DMS153 treated with DMSO at 0.1 percent for 48 hours (cell line): ENCODE results near the gene C10orf90.

Experiments
- DNase-seq: peaks from one replicate; lab custom pipeline; 2025; ENCODE audit not compliant: unreplicated experiment; lab: John Stamatoyannopoulos, UW

Gene C10orf90, protein sequence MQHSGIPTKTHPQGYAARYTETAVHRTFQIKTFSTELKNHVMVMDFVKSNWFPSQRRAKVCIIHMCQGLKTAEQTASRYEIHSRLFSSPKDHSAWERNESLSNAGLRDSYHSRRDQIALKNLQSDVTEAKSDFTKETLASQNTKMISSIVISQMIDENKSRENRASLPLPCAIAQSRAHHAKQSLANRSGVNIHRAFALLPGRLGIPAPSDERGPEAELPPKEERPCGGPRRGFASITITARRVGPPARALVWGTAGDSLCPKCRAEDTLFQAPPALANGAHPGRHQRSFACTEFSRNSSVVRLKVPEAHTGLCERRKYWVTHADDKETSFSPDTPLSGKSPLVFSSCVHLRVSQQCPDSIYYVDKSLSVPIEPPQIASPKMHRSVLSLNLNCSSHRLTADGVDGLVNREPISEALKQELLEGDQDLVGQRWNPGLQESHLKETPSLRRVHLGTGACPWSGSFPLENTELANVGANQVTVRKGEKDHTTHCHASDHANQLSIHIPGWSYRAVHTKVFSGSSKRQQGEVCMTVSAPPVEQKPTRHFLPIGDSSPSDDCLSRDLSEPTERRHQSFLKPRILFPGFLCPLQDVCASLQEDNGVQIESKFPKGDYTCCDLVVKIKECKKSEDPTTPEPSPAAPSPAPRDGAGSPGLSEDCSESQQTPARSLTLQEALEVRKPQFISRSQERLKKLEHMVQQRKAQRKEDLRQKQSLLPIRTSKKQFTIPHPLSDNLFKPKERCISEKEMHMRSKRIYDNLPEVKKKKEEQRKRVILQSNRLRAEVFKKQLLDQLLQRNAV

DNA sequence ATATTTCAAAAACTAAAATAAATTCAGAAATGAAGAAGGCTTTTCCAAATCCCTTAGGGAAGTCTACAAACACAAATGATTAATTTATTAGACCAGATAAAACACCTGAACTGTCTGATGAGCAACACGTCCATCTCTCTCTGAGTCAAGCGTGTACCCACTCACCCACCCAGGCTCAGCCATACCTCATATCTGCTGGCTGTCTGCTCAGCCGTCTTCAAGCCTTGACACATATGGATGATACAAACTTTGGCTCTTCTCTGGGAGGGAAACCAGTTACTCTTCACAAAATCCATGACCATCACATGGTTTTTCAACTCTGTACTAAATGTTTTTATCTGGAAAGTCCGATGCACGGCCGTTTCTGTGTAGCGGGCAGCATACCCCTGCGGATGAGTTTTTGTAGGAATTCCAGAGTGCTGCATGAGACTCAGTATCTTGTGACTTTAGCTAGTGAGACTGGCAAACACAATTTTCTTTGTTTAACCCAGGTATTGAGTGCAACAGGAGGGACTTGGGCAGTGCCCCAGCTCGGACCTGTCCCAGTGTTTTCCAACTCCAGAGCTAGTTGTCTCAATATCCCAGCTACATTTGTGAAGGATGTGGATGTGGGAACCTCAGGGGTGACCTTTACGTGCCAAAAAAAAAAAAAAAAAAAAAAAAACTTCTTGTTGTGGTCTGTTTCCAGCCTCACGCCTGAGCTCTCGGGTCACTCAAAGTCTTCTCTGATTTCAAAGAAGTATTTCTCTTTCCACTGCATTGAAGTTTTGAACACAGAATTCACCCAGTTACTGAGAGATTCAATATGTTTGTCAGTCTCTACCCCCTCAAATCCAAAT, at the start of gene C10orf90:
TSS of gene C10orf90 (minus strand) at position 638 of the 839 bp plus-strand sequence. CDS start at position 425, 213 bp downstream.
- DNase-seq, result no peak

DNA sequence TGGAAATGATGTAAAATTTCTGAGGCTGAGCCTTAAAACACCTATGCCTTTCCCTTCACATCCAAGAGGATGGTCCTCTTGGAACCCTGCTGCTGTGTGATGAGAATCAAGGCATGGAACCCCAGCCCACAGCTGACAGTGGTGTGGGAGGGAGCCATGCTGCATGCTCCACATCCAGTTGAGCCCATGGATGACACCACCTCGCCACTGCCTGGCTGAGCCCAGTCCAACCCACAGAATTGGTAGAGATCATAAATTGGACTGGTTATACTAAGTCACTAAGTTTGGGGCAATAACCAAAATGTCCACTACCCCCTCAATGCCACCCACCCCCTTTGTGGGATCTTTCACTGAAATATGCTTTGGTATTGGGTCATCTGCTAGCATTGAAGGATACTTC, 45.9 kb upstream of the C10orf90 start:
- DNase-seq, result no peak

DNA sequence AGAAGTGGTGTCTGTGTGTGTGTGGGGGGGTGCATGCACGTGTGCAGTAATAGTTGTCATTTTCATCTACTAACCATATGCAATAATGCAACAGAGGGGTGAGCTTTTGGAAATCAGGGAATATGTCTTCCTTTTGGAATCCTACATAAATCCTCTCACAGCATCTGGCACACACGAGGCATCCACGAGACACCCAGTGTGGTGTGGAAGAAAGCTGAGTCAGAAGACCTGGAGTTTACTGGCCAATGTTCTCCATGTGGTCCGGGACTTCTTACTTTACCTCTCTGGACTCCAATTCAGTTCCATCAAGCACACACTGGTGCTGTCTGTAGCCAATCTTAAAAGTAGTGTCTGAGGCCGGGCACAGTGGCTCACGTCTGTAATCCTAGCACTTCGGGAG, 43.1 kb upstream of the C10orf90 start:
- no peak for DNase-seq

DNA sequence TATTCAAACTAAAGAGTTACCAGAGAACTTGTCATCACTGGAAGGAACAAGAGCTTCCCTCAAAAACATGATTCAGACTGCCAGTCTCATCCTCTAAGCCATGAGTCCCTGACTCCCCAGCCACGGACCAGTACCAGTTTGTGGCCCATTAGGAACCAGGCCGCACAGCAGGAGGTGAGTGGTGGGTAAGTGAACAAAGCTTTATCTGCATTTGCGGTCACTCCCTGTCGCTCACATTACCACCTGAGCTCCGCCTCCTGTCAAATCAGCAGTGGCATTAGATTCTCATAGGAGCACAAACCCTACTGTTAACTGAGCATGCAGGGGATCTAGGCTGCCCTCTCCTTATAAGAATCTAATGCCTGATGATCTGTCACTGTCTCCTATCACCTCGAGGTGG, 42.2 kb upstream of the C10orf90 start:
- no peak for DNase-seq

DNA sequence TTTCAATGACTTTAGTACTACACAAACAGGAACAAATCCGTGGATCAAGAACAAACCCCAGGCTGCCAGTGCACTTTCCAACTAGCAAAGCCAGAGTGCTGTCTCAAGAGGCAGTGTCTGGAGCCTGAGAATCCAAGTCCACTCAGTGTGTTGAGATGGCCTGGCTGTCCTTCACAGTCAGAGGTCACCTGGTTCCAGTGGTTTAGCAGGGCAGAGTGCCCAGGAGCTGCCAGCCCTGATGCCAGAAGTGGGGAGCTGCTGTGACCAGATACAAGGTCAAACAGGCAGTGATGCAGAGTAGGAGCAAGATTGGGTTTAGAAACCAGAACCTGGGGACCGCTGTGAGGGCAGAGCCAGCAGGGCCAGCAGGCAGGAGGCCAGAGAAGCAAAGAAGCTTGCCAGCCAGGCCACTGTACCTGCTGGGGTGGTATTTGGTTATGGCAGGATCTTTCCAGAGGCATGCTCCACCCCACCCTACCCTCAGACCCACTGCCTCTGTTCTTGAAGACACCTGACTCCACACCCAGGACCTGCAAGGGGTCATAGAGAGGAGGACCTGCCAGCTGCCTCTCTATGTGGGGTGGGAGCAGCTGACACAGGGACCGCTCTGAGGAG, 35.6 kb upstream of the C10orf90 start:
- DNase-seq, result no peak

DNA sequence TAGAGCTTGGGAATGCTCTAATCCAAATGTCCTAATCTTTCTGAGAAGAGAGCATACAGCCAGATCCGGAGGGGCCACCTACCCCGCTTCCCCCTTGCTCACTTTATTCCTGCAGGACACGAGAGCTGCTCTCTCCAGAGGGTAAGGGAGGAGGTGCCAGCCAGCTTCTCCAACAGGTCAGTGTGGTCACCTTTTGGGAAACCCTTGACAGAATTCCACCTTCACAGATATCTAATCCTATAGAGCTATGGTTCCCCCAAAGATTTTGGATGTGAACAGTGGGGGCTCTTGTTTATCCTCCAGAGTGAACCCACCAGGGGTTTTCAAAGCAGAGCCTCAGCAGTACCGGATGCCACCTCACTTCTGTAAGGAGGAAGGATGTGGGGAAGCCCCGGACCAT, 34.6 kb upstream of the C10orf90 start:
- no peak for DNase-seq

DNA sequence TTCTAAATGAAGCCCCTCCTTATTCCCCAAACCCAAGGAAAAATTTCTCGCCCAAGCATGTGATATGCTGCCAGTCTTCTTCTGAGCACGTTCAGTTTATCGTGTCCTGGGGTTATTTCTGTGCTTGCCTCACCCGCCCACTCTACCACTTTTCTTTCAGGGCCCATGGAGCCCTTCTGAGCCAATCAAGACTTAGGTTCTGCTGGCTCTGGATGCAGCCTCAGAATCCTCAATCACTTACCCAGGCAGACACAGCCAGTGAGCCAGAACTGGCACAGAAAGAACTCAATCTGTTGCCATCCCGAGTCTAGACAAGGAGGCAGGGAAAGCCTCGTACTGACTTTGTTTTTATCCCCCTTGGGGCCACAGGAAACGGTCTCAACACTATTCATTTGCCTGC, 34.2 kb upstream of the C10orf90 start:
- no peak for DNase-seq

DNA sequence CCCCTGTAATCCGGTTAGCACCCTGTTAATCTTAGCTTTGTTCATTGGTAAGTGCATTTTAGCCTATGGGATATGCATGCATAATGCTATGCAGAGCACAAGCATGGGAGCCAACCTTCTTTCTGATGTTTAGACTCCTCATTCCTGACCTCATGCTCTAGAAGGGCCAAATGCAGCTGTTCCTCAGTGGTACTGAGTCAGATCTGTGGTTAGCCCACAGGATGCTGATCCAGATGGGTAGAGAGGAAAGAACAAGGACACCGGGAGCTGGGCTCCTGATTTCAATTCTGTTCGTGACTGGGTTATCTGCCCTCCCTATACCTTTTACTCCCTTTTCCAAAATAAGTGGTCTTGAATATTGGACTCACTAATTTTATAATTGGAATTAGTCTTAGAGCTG, 31.7 kb upstream of the C10orf90 start:
- no peak for DNase-seq

DNA sequence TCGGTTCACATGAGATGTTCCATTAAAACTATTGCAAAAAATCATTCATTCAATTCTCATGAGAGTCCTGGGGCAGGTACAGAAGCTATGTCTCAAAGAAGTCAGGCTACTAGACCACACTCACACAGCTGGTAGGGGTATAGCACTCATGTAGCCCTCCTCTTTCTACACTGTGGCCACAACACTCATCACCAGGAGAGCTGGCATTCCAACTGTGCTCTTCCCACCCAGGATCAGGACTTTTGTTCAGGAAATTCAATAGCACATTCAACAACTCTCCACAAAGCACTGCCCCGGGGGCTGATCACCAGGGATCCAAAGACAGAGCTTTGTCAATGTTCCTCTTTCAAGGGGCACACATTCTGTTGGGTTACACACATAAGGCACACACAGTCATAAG, 31.0 kb upstream of the C10orf90 start:
- DNase-seq, result no peak

DNA sequence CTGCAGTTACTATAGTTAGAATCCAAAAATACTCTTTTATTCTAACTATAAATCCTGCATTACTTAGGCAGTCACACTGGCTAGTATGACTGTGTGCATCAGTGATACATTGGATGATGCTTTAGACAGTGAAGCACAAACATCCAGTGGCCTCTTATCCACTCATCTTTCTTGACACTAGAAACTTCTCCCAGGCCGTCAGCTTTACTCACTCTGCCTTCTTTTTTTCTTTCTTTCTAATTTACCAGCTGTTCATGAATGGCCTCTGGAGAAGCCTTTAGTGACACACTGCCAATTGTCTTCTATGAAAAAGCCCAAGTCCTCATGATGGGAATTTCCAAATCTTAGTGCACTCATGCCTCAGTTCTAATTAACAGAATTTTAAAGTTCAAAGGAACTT, 26.2 kb upstream of the C10orf90 start:
- DNase-seq, result no peak

DNA sequence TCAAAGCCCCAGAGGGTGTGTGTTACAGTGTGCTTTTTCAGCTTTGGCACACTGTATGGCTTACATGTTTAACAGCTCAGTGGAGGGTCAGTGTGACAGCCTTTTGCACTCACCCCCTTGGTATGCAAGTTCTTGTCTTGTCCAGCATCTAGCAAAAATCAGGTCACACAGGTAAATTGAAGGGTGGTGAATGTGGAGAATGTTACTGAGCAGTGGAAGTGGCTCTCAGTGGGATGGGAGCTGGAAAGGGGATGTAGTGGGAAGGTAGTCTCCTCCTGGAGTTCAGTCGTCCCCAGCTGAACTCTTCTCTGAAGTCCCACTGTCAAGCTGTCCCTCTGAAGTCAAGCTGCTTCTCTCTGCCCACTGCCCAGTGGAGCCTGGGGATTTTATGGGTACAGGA, 21.0 kb upstream of the C10orf90 start:
- no peak for DNase-seq

DNA sequence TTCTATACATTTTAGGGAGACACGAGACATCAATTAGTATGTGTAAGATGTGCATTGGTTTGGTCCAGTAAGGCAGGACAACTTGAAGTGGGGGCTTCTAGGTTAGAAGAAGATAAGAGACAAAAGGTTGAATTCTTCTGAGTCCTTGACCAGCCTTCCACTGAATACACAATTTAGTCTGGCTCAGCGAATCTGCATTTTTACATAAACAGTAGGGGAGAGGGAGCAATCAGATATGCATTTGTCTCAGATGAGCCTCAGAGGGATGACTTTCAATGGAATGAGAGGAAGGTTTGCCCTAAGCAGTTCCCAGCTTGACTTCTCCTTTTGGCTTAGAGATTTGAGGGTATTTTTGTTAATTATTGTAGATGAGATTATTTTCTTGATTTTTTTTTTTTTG, 20.0 kb upstream of the C10orf90 start:
- no peak for DNase-seq

DNA sequence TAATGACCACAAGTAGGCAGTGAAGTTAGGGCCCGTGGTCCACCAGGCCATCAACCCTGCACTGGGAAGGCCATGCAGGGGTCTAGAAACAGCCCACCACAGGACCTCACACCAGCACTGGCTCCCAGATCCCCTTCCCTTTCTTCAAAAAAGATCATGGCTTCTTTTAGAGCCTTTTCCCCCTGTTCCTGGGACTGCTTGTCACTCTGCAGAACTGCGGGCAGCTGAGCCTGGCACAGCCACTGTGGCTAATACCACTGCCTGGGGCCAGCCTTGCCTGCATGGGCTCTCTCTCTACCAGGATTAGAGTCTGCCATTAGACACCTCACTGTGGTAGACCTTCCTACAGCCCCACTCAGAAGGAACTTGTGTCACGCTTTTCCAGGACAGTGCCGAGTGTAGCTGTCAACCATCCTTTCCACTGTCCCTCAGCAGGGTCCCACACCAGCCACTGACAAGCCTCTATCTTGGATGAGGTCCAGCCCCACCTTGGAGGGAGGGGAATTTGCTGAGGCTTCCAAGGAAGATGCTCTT, 19.0 kb upstream of the C10orf90 start:
- DNase-seq, result no peak

DNA sequence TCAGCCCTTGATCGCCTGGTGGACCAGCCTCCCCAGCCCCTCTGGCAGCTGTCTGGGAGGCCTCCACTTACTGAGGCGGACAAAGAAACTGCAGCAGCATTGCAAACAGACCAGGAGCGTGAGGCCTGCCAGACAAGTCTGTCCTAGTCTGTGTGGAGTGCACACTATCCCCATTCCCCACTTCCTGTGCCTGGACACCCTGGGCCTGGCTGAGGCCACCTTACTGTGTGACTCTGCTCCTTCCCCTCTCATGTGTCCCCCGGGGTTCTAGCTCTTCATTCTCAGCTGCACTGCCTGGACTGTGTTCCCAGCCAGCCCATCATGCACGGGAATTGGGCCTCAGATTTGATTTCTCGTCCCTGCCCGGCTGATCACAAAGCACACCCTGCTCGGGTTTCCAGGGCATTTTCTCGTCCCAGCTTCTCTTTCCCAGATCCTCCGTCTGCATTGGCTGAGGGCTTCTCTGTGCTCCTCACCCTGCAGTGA, 16.7 kb upstream of the C10orf90 start:
- DNase-seq, result no peak

DNA sequence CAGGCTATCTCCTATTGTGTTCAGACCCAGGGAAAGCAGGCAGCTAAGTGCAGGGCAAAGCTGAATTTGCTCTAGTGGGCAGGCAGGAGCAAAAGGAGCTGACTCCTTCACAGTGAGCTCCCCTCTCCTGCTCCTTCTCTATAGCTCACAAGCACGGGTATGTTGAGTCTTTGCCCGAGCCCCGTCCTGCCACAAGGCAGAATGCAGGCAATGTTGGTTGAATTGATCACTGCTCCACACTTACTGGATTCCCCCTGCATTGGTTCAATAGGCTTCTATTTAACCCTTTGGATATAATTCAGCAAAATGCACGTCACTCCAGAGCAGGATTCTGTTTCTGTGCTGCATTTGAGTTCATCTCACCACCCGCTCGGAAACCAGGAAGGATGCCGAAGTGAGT, 16.2 kb upstream of the C10orf90 start:
- DNase-seq, result no peak

DNA sequence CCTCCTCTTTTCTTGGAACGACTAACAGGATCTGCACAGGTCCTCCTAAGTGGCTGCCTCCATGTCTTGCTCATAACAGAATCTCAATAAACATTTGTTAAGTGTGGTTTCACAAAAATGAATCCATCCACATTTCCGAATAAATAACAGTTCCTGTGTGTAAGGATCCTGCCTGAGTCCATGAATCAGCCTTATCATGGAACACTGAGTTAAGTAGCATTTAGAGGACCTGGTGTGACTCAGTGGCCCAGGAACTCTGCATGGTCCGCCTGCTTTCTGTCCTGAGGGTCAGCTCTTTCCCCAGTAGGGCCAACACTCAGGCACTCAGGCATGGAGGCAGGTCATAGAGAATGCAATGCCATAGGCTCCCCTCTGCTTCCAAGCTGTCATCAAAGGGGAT, 15.8 kb upstream of the C10orf90 start:
- no peak for DNase-seq

DNA sequence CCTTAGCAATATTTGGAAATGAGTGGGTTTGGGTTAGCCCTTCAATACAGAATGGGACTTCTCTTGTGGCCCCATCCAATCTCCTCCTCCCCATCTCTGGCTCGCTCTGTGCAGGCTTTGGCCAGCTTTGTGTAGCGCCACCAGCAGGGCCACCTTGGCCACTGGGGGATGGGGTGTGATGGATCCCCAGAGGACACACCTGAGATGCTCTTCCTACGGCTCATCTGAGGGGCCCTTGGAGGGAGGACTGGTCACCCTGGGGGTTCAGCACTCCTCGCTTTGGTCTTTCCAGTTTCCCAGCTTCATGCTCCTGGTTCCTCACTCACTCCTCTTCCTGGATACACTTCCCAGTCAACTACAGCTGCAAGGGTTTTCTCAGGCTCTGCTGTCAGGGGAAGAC, 15.3 kb upstream of the C10orf90 start:
- no peak for DNase-seq

DNA sequence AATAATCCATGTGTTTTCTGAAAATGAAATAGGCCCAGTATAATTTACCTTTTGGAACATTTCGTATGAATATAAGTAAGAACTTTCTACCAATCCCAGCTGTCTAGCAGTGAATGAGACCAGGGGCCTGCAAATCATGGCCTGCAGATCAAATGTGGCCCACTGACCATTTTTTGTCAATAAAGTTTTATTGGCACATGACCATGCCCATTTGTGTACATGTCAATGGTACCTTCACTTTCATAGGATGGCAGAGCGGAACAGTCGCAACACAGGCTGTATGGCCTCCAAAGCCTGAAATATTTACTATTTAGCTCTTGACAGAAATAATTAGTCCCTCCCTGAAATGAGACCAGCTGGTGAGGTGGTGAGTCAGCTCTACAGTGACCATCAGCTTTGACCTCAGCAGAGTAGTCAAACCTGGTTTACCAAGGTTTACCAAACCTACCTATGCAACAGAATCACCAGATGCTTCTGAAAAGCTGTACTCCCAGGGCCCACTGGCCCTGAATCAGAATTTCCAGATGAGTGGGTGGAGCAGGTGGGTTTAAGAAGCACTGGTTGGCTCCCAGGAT, 13.8 kb upstream of the C10orf90 start:
- DNase-seq, result no peak

DNA sequence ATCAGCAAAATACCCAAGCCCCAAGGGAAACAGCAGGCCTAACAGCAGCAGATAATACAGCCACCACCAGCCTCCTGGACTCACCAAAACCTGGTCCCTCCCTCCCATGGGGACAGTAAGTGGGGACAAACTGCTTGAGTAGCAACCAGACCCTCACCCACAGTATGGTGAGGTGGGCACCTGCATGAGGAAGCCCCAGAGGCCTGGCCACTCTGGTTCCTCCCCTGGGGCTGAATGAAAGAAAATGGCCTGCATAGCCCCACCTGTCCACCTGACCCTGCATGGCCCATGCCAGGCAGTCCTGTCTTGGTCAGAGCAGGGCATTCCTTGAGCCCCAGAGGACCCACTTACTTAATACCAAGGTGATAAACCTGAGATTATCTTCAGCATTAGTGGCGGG, 13.0 kb upstream of the C10orf90 start:
- no peak for DNase-seq
